GM19397 (cell line): Measurements from ENCODE around the gene CHST14.

Experiments
- ATAC-seq: cut with Tn5 transposase; IDR thresholded peaks from one replicate; pipeline ENCODE4 v1.9.1; 2021; ENCODE audit warnings: mild to moderate bottlenecking, moderate library complexity; ENCODE audit not compliant: unreplicated experiment

CHST14 gene

GRCh38 chr15:40487816-40488682 lies 17.3 kb downstream of the CHST14 start:
- no peak for ATAC-seq

GRCh38 chr15:40489274-40490175 lies 18.7 kb downstream of the CHST14 start:
- ATAC-seq, result no peak

- ATAC-seq, result no peak
These were observed 22.5 kb downstream of the CHST14 start for GRCh38 chr15:40493089-40493840.

DNA sequence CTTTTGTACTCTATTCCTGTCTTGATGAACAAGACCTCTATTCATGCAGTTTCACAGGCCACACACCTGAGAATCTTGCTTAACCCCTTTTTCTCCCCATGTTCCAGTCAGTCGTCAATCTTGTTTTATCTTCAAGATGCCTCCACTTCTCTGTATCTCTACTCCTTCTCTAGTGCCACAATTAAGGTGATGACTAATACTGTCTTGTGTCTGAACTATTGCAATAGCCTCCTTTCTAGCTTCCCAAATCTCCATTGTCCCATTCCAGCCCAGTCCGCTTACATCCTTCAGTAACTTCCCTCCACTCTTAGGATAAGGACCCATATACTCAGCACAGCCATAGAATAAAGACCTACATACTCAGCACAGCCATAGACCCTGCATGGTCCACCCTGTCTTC lies 24.7 kb downstream of the CHST14 start:
- ATAC-seq, result no peak

DNA sequence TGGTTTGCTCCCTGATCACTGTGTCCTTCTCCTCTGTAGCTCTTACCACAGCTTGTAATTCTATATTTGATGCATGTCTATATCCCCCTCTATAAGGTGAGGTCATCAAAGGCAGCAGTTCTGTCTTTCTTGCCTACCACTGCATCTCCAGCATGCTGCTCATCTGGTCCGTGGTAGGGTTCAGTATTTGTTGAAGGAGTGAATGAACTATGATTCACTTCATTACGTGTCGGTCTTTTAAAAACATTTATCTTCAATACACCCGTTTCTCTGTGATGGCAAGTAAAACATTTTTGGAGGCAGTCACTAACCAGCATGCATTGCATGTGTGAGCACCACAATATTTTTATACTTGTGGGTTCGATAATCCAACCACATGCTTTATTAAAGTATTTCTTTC lies 27.6 kb downstream of the CHST14 start:
- ATAC-seq, result no peak

DNA sequence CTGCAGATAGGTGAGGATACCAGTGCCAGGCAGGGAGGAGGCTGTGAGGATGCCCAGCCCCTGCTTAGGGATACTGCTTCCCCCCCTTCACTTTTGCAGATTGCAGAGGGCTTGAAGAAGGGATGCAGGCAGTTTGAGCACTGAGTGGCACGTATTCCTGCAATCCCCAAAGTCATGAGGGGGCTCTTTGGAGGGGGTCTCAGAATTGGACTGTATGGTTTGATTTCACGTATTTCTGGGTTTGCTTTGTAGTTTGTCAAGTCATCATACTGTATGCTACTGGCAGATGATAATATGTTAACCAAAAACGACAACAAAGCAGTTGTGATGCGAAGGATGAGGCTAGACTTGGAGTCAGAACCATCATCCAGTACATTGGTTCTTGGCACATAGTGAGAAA lies 28.1 kb downstream of the CHST14 start:
- no peak for ATAC-seq

- ATAC-seq, result no peak
These were observed 29.1 kb downstream of the CHST14 start for GRCh38 chr15:40499931-40500330.

DNA sequence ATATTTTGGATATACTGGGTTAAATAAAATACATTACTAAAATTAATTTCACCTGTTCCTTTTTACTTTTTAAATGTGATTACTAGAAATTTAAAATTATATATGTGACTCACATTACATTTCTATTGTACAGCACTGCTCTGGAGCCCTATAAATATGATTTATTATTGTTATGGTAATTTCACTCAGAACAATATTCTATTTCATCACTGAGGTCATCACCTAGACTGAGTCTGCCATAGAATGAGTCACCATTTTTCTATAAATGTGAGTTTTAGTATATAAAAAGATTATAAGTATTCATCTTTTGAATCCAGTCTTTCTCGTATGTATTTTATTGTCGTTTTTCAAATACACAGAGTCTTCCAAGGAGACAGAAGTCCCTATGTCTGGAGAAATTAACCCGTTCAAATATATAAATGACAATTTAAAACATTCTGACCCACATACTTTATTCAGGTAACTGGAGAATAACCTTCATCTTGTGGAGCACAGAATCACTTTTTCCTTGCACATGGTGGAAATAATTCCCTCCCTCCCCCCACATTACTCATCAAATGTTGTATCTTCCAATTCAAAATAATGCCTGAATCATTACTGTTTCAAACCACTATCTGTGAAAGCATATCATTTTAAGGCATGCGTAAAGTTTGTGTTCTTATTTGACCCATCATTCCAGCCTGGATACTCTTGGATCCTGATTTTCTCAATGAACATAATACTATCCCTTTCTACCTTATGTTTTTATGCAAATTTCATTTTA lies 30.0 kb downstream of the CHST14 start:
- no peak for ATAC-seq

DNA sequence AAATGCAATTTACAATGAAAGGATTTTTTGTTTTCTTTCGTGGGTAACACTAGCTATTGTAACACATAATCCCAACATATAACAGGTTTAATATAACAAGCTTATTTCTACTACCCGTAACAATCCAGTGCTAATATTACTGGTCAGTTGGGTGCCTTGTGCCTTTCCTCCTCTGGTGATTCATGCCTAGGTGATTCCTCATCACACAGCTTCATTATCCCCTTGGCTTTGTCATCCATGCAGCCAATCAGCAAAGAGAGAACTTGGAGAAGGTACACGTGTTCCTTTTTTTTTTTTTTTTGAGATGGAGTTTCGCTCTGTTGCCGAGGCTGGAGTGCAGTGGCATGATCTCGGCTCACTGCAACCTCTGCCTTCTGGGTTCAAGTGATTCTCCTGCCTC lies 30.7 kb downstream of the CHST14 start:
- ATAC-seq, result no peak

DNA sequence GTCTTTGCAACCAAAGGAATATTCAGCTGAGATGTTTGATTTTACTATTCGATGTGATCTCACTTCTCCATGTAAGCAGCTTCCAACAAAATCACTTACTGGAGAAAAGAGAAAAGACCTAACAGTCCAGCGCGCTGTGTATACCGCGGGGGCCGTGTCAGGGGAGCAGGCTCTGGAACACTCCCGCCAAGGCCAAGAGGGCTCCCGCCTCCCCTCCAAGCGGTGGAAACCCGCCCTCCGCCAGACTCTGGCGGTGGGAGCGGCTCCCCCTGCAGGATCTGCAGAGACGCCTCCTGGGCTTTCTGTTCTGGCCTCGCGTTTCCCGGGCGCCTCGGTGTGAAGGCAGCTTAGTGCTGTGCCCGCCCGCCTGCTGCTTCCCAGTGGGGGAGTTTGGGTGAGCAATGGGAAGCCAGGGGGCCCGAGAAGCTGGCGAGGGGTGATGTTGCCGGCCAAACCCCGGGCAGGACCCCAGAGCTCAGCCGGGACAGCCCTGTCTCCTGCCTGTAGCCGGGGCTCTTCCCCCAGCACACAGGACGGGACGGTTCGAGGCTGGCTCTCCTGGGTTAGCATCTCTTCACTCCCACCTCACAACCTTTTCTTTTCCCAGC lies 36.3 kb downstream of the CHST14 start:
- no peak for ATAC-seq

GRCh38 chr15:40508216-40508615 lies 37.4 kb downstream of the CHST14 start:
- no peak for ATAC-seq

DNA sequence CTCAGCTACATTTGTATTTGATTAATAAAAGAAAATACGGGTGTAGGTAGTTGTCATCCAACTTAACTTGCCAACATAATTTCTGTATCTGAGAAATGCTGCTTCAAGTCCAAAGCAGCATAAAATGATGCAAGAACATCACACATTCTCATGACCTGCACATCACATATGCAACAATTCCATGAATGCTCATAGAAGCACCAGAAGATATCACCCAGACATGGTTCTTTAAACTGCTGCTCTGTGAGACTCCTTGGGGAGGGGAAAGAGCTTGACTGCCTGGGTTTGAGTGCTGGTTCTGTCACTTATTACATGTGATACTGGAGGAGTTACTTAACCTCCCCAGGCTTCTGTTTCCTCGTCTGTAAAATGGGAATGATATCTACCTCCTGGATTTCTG lies 39.4 kb downstream of the CHST14 start:
- no peak for ATAC-seq

DNA sequence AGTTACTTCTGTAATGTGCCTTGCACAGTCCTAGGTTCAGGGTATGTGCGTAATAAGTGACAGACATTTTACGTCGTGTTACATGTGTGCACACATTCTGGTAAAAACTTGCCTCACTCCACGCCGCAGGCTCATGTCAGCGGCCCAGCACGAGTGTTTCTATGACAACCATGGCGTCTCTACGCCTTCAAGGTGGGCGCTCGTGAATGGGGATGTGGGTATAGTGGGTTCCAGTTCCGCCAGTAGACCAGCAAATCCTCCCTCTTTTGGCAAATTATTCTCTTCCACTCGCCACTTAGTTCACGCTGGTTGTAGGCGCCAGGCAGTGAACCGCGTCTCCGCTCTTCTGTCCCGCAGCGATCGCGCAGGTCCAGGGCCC lies 40.3 kb downstream of the CHST14 start:
- ATAC-seq, result no peak

- ATAC-seq, result no peak
These were observed 40.8 kb downstream of the CHST14 start for GRCh38 chr15:40511472-40512133.

DNA sequence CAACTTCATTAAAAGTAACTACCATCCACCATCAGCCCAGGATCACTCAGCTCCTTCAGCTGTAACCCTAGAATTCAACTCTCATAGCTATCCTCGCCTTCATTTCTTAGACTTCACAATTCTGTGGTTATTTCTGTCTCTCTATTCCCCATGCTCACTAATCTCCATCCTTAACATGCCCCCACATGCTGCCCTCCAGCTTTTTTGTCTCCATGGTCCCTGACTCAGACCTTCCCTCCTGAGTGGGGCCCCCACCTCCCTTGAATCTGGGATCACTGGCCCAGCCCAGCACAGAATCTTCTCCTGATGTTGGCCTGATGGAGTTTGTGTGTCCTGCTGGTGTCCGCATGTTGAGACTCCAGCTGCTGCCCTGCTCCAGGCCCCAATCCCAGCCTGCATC lies 41.7 kb downstream of the CHST14 start:
- no peak for ATAC-seq

- ATAC-seq, result no peak
These were observed 42.8 kb downstream of the CHST14 start for GRCh38 chr15:40513609-40514008.

- no peak for ATAC-seq
These were observed 45.5 kb downstream of the CHST14 start for GRCh38 chr15:40516322-40516721.
